Stimulated activated CD4-positive, alpha-beta T cell treated with anti-CD3 and anti-CD28 coated beads, Interleukin-4, amount 100 ng/mL, for 4 hours (primary cell): Measurements from ENCODE around the gene NAPB.

Experiments
- DNase-seq, 2 experiments: peaks; one replicate each; pipeline ENCODE4 v3.0.0-alpha.2; 2020

The NAPB gene

DNA sequence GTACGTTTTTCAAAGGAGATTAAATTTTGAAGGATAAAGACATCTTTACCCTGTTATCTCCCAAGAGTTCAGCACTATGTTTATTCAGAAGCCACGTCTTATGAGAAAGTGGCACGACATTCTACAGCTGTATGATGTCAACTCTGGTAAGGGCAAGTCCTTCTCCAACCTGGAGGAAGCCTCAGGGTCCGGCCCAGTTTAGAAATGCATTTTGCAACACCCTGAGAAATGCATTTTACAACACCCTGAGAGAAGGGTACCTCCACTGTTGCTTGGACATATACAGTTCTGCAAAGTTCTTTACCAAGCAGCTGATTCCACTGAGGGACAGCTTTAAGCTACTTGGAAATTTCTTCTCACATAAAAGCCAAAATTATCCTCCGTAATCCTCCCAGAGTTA is 17.5 kb downstream of the NAPB start:
- no peak for DNase-seq

- DNase-seq = no peak
These were observed 20.2 kb downstream of the NAPB start for GRCh38 chr20:23401051-23401450.

GRCh38 chr20:23399568-23400241 is 21.6 kb downstream of the NAPB start:
- no peak for DNase-seq

DNA sequence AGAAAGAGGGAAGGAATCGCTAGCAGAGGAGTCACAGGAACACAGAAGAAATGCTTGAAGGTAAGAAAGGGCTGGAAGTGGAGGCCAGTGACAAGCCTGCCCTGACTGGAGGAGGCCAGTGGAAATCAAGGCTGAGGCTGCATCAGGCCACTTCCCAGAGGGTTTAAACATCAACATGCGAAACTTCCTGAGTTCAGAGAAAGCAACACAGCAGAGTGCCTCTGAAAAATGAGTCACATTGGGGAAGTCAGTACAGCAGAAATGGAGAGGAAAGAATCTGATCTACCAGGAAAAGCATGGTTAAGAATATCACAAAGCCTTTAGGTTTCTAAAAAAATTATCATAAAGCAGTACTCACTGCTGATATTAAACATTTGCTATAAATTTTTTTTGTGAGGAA is 23.3 kb downstream of the NAPB start:
- DNase-seq = no peak

- DNase-seq = no peak
These were observed 24.2 kb downstream of the NAPB start for GRCh38 chr20:23396950-23397627.

DNA sequence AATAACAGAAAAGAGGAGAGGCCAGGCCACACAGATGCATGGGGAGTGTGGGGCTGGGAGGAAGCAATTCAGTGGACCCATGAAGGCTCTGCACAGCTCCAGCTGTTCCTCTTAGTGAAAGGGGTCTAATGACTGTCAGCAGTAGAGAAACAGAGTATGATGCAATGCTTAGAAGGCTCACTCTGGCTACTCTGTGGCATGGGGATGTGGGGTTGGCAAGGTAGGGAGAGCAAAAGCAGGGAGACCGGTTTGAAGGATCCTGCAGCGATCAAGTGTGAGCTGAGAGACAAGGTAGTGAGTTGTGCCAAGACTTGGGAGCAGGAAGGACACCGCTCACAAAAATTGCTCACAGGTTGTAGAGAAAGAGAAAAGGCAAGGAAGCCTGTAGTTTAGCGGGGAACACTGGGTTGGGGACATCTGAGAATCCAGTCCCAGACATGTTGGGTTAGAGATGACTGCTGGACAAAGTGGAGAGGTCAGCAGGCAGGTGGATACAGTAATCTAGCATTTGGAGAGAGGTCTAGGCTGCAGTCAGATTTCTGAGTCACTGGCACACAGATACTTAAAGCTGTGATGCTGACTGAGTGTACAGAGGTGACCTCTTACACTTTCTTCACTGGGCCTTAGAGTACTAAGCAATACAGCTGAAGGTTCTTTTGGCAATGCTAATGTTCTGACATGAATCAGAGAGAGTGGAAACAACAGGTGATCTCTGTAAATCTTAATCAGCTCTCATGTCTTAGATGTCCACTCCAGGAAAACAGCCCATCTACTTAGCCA is 27.1 kb downstream of the NAPB start:
- no peak for DNase-seq

DNA sequence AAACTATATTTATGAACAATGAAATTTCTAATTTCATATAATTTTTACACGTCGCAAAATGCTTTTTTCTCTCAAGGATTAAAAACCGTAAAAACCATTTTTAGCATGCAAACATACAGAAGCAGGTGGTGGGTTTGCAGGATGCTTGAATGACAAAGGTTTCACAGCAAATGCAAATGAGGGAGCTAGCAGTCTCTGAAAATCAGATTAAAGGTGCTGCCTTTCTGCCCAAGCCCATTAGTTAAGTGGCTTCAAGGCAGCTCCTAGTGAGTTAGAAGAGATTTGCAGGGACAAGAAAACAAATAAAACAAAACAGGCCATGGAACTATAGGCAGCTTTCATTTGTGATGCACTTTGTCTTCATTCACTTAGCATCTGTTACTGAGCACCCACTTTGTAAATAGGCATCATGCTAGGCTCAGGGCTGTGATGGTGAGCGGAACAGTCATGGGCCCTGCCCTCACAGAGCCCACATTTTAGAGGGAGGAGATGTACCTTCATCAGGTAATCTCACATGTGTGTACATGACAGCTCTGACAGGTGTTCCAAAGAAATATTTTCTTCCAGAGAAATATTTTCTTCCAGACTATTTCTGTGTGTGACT is 29.5 kb downstream of the NAPB start:
- DNase-seq = no peak

DNA sequence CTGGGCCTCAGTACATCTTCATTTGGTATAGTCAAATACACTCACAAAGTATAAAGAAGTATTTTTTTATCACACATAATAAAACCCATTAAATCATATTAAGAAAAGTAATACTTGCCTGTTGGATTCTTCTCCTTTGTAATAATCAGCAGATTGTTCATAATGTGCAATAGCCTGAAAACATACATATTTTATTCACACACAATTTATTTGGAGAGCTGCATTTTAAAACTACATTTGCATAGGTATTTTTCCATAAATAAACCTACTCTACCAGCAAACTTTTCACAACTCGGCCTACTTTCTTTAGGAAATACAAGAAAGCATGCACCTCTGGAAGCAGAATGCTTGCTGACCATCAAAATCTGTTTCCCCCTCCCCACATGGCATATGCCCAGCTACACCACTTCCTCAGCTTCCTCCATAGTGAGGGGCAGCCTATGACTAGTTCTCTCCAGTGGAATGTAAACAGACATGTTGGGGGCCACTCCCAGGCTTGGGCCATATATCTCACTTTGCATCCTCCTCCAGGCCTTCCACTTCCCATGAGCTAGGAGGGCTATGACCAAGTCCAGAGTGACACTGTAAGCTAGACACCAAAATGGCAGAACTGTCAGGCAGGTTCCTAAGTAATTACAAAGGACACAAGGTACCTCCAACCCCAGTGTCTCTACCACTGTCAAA is 31.1 kb downstream of the NAPB start:
- DNase-seq = no peak

- DNase-seq = no peak
These were observed 34.2 kb downstream of the NAPB start for GRCh38 chr20:23387118-23387443.

DNA sequence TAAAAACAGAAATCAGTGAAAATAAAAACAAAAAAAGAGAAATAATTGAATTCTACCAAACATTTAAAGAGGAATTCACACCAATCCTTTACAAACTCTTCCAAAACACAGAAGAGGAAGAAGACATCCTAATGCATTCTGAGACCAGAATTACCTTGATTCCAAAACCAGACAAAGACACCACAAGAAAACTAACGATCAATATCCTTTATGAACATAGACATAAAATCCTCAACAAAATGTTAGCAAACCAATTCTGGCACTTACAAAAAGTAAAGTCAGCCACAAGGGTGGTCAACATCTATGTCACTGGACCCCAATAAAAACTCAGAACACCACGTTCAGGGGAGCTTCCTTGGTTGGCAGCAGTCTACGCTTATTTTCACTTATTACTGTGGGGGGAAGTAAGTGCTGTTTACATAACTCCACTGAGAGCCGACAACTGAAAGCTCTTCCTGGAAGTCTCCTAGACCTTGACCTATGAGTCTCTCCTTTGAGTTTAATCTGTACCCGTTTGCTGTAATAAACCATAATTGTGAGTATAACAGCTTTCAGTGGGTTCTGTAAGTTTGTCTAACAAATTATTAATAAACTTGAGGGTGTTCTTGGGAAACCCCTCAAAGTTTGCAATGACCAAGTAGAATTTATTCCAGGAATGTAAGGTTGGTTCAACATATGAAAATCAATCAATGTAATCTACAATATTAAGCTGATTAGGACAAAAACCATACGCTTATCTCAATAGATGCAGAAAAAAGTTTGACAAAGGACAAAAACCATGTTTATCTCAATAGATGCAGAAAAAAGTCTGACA is 34.8 kb downstream of the NAPB start:
- no peak for DNase-seq

- DNase-seq = no peak
These were observed 39.4 kb downstream of the NAPB start for GRCh38 chr20:23381876-23382275.

DNA sequence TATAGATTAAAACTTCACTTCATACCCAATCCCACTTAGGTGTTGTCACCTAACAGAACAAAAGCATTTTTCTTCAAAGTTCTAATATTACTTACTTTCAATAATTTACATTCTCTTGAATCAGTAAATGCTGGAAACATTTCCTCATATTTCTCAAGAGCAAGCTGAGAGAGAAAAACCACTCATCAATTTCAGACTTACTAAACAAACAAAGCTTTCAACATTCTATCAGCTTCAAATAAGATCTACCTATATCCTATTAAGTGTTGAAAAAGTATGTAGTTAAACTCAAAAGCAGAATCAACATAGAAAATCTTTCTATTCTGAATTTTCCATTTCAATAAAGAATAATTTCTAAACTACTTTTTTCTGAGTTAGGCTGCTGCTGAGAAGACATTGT is 41.5 kb downstream of the NAPB start:
- DNase-seq = no peak

DNA sequence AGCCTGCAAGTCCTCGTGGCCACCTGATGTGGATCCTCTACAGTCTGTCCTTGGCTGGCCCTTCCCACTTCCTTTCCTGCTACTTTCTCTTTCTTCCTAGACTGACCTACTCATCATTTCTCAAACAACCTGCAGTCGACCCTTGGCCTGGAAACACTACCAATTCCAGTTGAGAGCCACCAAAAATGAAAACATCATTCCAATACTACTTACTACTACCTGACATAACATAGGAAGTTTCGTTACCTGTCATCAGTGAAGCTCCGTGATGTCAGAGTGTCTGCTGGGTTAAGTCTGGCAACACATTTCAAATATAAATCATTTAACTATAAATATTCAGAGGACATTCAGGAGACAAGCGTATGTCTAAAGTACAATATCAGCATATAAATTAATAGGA is 45.5 kb downstream of the NAPB start:
- no peak for DNase-seq

- no peak for DNase-seq
These were observed 46.8 kb downstream of the NAPB start for GRCh38 chr20:23374441-23374840.

GRCh38 chr20:23371496-23371895 is 49.8 kb downstream of the NAPB start:
- no peak for DNase-seq

DNA sequence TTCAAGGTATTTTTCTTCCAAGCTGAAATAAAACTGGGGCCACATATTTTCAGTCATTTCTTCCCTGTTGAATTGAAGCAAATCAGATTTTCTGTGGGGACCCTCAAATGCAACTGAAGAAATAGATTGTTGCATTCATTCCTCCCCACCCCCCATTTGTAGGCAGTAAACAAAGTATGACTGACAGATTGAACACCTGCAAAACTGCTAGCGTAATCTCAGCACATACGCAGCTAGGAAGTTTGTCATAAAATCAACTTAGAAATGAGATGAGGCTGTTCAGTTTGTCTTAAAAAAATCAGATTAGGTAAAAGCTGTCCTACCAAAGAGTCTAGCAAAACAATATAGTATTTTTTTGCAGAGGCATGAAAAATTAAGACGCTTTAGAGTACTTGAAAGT is 50.4 kb downstream of the NAPB start:
- no peak for DNase-seq

DNA sequence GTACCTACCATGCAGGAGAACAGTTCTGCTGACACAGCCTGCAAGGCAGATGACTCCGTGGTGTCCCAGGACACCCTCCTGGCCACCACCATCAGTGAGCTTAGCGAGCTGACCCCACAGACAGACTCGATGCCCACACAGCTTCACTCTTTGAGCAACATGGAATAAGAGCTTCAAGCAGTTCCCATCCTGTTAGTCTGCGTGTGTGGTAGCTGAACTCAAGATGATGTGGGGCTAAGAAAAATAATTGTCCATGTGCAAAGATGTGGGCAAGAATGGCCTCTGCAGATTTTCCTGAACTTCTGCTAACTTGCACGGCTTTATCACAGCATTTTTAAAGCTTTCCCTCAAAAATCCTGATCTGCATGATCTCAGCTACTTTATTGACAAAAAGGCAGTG is 51.0 kb downstream of the NAPB start:
- DNase-seq = no peak

- no peak for DNase-seq
These were observed 52.0 kb downstream of the NAPB start for GRCh38 chr20:23369072-23369823.

DNA sequence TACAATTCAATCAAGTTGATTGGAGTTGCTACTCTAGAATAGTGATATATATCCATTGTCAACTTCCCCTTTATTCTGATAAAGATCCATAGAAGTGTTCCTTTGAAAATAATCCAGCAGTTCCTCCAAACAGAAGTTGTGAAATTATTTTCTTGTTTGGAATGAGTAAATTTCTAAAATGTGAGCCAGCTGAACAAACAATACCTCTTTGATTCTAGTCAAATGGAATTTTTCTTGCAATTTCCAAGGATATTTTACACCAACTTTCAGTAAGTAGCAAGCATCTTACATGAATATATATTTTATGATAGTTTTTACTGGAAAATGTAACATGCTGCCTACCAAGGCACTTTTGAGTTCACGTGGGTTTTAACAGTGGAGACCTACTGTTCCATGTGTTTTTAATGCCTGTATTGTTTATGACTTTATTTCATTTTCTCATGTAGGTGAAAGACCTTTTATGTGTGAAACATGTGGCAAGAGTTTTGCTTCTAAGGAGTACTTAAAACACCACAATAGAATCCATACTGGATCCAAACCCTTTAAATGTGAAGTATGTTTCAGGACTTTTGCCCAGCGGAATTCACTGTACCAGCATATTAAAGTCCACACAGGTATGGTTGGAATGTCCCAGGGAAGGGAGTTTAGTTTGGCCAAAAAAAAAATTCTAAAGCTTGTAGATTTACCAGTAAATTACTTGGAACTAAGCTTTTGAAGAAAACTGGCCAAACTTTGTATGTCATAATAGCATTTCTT is 52.8 kb downstream of the NAPB start:
- no peak for DNase-seq

DNA sequence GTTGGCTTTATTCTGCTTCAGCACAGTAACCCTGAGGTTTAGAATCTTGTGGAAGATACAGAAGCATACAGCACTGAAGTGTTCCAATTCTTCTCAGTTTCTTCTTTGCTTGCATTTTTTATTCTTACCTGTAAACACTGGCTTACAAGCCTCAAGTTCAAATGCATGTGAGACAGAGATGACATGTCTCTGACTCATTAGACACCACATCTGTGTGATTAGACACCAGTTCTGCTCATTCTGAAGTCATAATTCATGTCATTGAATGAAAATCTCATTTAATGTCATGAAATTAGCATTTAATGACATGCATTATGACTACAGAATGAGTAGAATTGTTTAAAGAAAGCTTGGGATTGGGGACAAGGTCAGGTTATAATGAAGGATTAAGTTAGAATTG is 53.5 kb downstream of the NAPB start:
- DNase-seq = no peak

DNA sequence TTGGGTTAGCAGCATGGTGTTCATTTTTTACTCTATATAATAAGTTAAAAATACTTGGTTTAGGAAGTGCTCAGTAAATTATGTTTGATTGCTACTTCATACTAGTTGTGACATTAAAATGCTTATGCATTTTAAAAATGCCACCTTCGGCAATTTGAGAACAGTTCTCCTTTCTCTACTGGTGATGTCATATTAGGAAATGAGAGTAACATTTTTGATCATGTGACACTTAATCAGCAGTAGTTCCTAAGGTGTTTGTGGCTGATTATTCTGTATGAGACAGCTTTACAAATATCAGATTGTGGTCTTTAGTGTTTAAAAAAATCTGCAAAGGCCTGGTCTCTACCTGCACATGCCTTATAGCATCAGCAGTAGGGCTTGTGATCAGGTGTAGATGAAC is 54.9 kb downstream of the NAPB start:
- no peak for DNase-seq
